ENCODE results near the gene KDELR1. TPM values are rescaled to one million over a fixed set of nuclear protein-coding genes. Genes with fewer than 3 reads are reported as not detected.
A peak's percentile ranks its signal among the peaks of the same experiment; 100 is the strongest.

KDELR1 gene
- total and polyA plus RNA-seq, 9 of the 15 experiments (the other 6 are each of a cell fraction or from before 2014, with no cell fraction given) = 6.1 to 165 (median 58.5) TPM

GRCh38 chr19:48403606-48404005 is 12.3 kb upstream of the KDELR1 start (continued):
- no peak for TF ChIP-seq TSC22D4 (tag; IDR thresholded peaks at IDR 0.05)
- peak in 1 of 2 experiments; percentile 95 for TF ChIP-seq AFF1 (IDR thresholded peaks at IDR 0.05; ENCODE audit: low read depth in 1 of 2, partially characterized antibody in 2 of 2)
- no peak for TF ChIP-seq GTF2F1 (IDR thresholded peaks at IDR 0.05; ENCODE audit: low read depth, low read length)
- TF ChIP-seq RBM15 (IDR thresholded peaks at IDR 0.05; ENCODE audit: insufficient read depth, low read length) = no peak
- TF ChIP-seq IRF2 (CRISPR knock-in tag; IDR thresholded peaks at IDR 0.05) = no peak
- TF ChIP-seq PHF21A (IDR thresholded peaks at IDR 0.05; ENCODE audit: borderline replicate concordance, low read depth) = no peak
- TF ChIP-seq CBX2 (IDR thresholded peaks at IDR 0.05; ENCODE audit: insufficient read depth, low read length, poor library complexity, severe bottlenecking) = no peak
- no peak for TF ChIP-seq ZNF217 (CRISPR knock-in tag; IDR thresholded peaks at IDR 0.05)
- no peak for TF ChIP-seq ZNF140 (CRISPR knock-in tag; IDR thresholded peaks at IDR 0.05)
- TF ChIP-seq LEF1 (IDR thresholded peaks at IDR 0.05) = no peak
- no peak for TF ChIP-seq STAT6 (CRISPR knock-in tag; IDR thresholded peaks at IDR 0.05)
- TF ChIP-seq ZNF696 (CRISPR knock-in tag; conservative IDR thresholded peaks at IDR 0.05) = no peak
- TF ChIP-seq THAP7 (CRISPR knock-in tag; IDR thresholded peaks at IDR 0.05) = no peak

Measured in K562 (cell line).